ENCODE data around the gene ZPR1.
A peak's percentile ranks its signal among the peaks of the same experiment; 100 is the strongest.
"Not testable (repeated sequence)": the region's sequence is repeated elsewhere in the genome, so short reads cannot be mapped to it uniquely, and the experiment has no call there.

The ZPR1 gene

GRCh38 chr11:116787786-116788486 lies at the start of gene ZPR1:
TSS of gene ZPR1 (minus strand) at chr11:116788023. CDS start at chr11:116787990, 33 bp downstream.
- peak; percentile 92 for DNase-seq (ENCODE audit: low spot score)

DNA sequence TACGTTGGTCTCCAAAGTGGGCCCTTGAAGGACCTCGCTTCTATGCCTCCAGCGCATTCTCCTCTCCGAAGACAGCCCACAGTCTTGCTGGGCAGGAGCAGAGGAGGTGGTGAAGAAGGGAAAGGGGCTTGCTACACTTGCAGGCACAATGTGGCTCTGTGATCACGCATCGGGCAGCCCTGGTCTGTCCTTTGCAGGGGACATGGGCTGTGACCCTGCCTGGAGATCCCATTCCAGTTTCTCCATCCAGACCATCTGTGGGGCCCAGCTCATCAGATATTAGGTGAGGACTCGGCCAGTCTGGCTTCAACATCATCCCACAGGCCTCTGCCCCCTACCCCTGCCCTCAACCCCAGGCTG lies 48.8 kb upstream of the ZPR1 start:
- DNase-seq (ENCODE audit: low spot score) = no peak

DNA sequence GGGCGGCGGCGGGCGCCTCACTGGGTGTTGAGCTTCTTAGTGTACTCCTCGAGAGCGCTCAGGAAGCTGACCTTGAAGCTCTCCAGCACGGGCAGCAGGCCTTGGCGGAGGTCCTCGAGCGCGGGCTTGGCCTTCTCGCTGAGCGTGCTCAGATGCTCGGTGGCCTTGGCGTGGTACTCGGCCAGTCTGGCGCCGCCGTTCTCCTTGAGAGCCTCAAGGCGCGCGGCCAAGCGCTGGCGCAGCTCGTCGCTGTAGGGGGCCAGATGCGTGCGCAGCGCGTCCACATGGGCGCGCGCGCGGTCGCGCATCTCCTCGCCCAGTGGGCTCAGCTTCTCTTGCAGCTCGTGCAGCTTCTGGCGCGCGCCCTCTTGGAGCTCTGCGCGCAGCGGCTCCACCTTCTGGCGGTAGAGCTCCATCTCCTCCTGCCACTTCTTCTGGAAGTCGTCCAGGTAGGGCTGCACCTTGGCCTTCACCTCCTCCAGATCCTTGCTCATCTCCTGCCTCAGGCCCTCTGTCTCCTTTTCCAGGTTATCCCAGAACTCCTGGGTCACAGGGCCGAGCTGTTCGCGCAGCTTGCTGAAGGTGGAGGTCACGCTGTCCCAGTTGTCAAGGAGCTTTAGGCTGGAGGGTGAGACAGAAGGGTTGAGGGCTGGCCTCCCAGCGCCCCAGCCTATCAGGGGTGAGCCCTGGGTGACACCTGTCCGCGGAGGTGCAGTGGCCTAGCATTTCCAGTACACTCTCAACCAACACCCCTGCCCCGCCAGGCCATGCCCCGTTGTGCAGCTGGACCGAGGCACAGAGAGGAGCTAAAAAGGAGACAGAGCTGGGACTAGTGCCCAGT lies 48.2 kb upstream of the ZPR1 start:
- DNase-seq (ENCODE audit: low spot score) = peak; percentile 93

GRCh38 chr11:116835042-116835772 lies 47.4 kb upstream of the ZPR1 start:
- no peak for DNase-seq (ENCODE audit: low spot score)

- DNase-seq (ENCODE audit: low spot score) = not testable (repeated sequence)
Measured at GRCh38 chr11:116834535-116835041, 46.8 kb upstream of the ZPR1 start.

- DNase-seq (ENCODE audit: low spot score) = no peak
Measured at GRCh38 chr11:116833816-116834534, 46.2 kb upstream of the ZPR1 start.

GRCh38 chr11:116833491-116833815 lies 45.6 kb upstream of the ZPR1 start:
- no peak for DNase-seq (ENCODE audit: low spot score)

DNA sequence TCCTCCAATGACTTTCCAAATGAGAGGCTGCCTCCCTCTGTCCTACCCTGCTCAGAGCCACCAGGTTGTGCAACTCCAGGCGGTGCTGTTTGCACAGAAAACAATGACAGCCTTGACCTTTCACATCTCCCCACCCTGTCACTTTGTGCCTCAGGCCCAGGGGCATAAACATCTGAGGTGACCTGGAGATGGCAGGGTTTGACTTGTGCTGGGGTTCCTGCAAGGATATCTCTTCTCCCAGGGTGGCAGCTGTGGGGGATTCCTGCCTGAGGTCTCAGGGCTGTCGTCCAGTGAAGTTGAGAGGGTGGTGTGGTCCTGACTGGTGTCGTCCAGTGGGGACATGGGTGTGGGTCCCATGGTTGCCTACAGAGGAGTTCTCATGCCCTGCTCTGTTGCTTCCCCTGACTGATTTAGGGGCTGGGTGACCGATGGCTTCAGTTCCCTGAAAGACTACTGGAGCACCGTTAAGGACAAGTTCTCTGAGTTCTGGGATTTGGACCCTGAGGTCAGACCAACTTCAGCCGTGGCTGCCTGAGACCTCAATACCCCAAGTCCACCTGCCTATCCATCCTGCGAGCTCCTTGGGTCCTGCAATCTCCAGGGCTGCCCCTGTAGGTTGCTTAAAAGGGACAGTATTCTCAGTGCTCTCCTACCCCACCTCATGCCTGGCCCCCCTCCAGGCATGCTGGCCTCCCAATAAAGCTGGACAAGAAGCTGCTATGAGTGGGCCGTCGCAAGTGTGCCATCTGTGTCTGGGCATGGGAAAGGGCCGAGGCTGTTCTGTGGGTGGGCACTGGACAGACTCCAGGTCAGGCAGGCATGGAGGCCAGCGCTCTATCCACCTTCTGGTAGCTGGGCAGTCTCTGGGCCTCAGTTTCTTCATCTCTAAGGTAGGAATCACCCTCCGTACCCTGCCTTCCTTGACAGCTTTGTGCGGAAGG lies 44.8 kb upstream of the ZPR1 start:
- no peak for DNase-seq (ENCODE audit: low spot score)

- no peak for DNase-seq (ENCODE audit: low spot score)
Measured at GRCh38 chr11:116831790-116832349, 44.0 kb upstream of the ZPR1 start.

DNA sequence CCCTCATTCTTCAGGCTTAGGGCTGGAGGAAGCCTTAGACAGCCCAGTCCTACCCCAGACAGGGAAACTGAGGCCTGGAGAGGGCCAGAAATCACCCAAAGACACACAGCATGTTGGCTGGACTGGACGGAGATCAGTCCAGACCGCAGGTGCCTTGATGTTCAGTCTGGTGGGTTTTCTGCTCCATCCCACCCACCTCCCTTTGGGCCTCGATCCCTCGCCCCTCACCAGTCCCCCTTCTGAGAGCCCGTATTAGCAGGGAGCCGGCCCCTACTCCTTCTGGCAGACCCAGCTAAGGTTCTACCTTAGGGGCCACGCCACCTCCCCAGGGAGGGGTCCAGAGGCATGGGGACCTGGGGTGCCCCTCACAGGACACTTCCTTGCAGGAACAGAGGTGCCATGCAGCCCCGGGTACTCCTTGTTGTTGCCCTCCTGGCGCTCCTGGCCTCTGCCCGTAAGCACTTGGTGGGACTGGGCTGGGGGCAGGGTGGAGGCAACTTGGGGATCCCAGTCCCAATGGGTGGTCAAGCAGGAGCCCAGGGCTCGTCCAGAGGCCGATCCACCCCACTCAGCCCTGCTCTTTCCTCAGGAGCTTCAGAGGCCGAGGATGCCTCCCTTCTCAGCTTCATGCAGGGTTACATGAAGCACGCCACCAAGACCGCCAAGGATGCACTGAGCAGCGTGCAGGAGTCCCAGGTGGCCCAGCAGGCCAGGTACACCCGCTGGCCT lies 42.5 kb upstream of the ZPR1 start:
- DNase-seq (ENCODE audit: low spot score) = no peak

GRCh38 chr11:116829525-116830183 lies 41.8 kb upstream of the ZPR1 start, which contains the start of gene APOC3:
TSS of gene APOC3 (plus strand) at chr11:116829907. CDS start at chr11:116830583, 676 bp downstream.
- DNase-seq (ENCODE audit: low spot score) = no peak

- DNase-seq (ENCODE audit: low spot score) = no peak
Measured at GRCh38 chr11:116828632-116829524, 41.1 kb upstream of the ZPR1 start.

DNA sequence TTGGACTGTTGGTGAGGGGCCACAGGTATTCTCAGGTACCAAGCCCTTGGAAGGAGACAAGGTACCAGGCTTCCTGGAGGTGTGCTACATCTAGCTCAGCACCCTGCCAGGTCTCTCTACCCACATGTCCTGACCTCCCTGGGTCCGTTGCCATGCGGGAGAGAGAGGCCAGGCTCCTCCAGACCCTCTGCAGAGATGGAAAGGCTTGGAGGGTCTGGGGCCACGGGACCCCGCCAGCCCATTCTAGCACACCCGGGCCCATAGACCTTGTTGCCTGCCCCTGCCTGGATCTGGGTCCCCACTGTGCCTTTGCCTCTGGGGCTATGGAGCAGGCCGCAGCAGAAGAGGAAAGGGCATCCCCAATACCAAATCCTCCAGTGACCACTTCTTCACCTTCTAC lies 39.6 kb upstream of the ZPR1 start:
- no peak for DNase-seq (ENCODE audit: low spot score)

DNA sequence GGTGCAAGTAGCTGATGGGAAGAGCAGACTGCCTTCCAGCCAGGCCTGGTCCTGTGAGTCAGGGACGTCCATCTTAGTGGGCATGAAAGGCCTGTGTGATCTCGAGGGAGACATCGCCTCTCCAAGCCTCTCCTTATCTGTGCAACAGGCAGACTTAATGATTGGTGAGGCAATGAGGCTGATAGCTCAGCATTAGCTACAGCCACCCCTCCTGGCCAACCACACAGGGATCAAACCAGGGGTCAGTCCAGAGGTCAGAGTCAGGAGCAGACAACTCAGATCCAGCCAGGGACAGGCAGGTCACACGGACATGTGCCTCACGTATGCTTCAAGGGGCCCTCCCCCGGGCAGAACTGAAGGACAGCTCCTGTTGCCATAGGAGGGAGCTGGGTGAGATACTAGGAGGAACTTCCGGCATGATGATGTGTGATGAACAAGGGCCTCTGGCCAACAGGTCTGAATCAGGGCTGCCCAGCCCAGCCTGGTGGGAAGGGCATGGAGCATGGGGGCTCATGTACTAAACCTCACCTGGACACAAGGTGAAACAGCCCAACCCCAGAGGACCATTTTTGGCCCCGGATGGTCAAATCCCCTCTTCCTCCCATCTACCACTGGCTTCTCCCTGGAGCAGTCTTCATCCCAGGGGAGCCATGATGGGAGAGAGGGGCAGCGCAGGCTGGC lies 39.1 kb upstream of the ZPR1 start:
- DNase-seq (ENCODE audit: low spot score) = no peak

GRCh38 chr11:116825854-116826750 lies 38.3 kb upstream of the ZPR1 start:
- DNase-seq (ENCODE audit: low spot score) = no peak

- no peak for DNase-seq (ENCODE audit: low spot score)
Measured at GRCh38 chr11:116825434-116825833, 37.6 kb upstream of the ZPR1 start.

Data from D341Med (cell line).